HG03064 (cell line): ENCODE data around the gene COA8.

Source experiments
- ATAC-seq: cut with Tn5 transposase; IDR thresholded peaks from one replicate; pipeline ENCODE4 v1.9.1; 2021; ENCODE audit warnings: low read depth; ENCODE audit not compliant: unreplicated experiment

COA8 gene

DNA sequence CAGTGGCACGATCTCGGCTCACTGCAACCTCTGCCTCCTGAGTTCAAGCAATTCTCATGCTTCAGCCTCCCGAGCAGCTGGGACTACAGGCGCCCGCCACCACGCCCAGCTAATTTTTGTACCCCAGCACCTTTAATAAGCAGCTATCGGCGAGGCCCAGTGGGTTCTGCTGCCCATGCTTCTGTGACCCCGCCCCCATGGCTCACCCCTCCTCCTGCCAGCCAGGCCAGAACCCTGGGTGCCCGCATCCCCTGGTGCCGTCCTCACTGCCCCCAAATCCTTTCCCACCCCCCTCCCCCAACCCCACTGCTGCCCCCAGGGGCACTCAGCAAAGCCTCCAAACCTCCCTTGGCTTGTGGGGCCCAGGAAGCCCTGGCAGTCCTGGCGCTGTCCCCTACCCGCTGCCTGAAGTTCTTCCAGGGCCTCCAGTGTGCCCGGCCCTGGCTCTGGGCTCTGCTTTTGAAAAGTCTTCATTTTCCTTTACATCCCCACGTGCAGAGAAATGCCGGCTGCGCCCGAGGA, 14.8 kb upstream of the COA8 start:
- no peak for ATAC-seq

DNA sequence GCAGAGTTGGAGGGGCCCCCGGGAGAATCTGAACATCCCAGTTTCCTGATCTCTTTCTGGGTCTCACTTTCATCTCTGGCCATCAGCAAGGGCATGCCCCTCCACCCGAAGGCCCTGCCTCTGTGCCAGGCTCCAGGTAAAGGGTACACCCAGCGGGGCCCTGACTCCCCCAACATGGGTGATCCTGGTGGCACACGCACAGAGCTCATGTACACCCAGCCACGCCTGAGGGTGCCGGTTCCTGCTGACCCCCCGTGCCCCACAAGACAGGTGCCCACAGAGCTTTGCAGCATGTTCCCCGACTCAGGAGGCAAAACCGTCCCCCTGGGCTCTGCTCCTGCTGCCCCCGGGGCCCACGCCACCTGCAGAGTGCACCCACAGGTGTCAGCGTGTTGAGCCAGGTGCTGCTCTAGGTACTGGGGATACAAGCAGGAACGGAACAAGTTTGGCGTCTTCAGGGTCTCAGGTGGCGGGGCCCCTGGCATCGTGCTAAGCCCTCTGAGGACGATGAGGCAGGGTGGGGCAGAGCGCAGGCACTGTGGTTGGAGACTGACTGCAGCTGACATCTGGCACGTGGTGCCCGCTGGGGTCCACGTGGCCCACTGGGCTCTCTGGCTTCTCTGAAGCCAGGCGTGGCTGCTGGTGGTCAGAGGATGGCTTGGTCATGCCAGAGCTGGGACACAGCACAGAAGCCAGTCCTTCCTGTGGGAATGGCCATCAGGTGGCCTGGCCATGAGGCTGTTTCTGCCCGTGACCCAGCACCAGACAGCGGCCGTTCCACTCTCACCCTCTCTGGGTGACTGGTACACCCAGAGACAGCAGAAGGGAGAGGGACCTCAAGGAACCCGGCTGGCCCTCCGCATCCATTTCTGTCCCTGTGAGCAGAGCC, 14.1 kb upstream of the COA8 start:
- no peak for ATAC-seq

DNA sequence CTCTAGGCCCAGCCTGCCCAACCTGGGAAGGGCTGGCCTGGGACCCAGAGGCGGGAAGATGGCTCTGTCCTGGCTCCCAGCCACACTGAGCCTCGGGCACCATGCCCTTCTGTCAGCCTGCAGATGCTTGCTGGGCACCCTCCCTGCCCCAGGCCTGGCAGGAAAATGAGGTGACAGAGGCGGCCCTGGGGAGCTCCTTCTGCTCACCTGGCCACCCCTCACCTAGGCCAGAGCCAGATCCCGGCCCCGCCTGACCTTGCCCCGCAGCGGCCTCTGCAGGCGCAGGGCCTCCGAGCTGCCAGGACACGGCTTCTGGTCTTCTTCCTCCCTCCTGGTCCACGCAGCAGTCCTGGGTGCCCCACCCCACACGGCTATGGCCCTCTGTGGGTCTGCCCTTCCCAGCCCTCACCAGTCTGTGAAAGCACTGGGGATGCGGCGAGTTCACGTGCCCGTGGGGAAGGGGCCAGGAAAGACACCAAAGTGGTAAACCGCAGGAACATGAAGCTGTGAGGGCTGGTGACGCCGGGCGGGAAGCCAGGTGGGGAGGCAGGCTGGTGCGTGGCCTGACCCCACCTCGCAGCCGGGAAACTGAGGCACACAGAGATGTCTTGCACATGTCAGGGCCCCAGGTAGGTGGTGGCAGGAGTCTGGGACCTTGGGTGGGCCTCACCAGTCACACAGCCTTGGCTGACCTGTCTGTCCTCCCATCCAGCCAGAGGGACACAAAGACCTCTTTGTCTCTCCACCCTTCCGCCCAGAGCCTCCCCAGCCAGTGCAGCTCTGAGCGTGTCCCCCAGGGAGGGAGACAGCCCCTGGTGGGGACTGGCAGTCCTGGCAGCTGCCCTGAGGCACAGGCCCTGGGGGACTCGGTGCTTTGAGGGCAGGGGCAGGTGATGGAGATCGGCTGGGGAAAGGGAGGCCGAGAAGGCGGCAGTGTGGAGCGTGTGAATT, 13.1 kb upstream of the COA8 start:
- ATAC-seq = no peak

DNA sequence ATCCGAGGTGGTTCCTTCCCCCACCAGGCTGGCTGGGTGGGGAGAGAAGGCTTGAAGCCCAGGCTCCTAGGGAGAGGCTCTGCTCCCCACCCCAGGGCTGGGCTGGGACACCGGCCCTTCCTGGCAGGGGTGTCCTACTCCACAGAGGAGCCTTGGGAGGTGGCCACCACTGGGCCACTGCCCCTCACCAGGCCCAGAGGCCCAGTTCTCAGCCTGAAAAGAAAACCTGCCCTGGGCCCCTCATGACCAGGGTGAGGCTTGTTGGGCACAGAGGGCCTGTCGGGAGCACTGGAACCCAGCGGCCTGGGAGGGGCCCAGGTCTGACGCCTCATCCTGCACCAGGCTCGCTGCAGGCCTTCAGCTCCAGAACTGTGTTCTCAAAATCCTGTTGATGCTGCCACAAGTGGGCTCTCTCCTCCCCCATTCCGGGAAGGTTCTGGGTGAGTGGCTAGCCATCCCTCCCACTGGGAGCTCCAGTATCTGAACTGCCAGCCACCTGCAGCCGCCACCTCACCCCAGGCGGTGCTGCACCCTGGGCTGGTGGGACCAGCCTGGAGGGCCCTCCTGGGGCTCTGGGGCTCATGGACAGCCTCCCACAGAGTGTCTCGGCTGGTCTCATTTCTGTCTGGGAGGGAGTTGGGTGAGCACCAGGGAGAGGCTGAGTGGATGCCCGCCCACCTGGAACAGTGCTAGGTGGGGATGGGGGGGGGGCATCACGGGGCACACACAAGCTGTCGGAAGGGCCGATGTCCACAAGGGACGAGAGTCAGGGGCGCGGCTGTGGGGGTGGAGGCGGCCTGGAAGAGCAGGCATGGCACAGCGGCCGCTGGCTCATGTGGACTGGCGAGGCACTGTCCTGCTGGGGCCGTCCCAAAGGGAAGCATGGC, 12.1 kb upstream of the COA8 start:
- no peak for ATAC-seq

DNA sequence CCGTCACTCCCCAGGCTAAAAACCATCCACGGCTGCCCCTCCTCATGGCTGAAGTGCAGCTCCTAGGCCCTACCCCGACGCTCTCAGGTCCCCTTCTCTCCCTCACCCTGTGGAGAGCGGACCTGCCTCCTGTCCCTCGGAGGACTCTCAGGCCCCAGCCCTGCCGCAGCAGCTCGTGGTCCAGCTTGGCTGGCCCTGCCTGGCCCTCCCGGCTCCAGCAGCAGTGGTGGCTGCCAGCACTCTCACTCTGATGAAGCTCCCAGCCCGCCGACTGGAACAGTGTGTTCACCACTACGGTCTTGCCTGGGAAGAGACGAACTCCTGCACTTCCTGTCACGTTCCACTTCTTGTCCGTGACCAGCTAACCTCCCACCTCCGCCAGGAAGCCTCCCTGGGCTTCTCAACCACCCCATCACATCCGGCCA, 11.4 kb upstream of the COA8 start:
- ATAC-seq = no peak

DNA sequence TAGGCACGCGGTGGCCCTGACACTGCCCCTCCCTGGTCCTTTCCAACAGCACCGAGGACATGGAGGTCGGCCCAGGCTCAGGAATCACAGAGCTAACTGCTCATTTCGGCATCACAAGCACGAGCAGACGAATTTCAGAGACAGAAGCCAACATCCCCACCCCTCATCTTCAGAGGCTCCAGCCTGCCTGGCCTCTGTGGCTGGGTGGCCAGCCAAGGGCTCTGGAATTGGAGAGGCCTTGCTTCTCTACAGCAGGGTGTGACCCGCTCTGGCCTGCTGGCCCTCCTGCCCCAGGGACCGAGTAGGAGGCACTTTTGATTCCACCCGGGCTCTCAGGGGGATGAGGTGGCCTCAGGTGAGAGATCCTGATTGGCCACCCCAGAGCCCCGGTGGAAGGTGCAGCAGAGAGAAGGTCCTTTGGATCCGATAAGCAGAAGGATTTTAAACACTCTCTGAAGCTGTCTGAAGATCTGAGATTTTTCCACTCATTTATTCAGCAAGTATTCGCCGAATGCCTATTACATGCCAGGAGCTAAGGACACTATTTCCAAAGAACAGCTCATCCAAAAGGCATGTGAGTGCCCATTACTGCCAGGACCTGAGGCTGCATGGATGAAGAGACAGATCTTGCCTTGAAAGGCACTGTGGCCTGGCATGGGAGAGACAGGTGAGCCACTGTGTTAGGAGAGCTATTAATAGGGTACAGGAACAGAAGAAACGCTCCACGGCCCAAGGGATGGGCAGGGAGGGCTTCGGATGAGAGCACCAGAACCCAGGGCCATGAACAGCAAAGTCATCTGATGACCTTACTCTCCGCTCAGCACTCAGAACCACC, 10.5 kb upstream of the COA8 start:
- ATAC-seq = no peak

DNA sequence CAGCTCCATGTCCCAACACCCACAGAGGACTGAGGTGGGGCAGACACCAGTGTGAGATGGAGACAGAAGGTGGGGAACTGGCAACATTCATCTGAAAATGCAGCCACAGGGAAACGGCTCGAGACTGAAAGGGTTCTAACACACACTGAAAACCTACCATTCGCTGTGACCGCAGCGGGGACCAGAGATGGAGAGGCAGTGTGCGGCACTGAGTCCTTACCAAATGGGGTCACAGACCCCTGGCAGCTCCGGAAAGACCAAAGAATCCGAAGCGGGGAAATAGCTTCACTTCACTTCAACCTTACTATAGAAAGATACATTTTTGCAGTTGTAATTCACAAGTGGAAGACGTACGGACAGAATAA, 9.9 kb upstream of the COA8 start:
- ATAC-seq = no peak

DNA sequence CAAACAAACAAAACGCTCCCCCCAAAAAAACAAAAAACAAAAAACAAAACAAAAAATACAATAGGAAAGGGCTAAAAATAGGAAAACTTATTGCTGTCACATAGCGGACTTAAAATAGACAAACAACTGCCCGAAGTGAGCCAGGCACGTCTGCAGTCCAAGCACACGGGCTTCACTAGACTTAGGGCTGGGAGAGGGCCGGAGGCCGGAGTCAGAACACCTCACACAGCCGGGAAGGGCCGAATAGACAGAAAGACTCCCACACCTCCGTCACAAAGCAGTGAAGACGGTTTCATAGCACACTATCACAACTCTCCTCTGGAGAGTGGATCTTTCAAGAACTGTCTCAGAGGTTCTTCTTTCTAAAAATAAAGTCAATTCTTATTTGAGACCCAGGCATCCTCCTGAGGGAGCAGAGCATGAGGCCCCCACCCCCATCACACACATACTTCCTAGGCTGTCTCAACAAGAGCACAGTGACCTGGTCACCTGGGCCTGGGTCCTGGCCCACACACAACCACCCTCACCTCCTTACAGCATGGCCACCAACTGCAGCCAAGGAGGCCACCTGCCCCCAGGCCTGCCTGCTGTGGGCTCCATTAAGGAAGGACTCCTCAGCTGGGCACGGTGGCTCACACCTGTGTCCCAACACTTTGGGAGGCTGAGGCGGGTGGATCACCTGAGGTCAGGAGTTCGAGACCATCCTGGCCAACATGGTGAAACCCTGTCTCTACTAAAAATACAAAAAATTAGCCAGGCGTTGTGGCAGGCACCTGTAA, 7.0 kb upstream of the COA8 start:
- no peak for ATAC-seq

DNA sequence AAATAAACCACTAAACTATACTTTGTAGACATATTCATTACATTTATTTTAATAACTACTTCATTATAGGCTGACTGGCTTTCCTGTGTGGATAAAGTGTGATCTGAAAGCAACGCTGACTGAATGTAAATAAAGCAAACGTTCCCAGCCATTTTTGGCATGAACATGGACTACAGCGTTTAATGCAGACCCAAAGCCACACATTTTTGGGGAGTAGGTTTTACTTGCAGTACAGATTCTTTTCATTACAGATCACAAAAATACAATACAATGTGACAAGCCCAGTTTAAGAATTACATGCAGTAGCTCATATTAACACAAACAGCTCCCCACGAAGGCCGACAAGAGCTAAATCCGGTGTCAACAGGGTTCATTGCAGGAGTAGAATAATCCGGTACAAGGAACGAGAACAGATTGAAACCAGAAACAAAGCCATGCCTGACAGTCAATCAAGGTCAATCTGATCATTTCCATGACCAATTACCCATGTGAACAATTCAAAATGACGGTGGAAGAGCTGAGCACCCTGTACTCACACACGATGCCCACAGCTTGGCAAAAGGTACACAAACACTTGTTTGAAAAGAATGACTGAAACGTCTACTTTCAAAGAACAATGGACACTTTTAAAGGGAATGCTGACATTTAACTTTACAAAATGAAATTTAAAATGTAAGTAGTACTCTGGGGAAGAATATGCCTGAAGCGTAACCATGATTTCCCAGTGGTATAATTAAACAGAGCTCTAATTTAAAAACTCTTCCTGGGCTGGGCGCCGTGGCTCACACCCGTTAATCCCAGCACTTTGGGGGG, 5.6 kb upstream of the COA8 start:
- no peak for ATAC-seq

DNA sequence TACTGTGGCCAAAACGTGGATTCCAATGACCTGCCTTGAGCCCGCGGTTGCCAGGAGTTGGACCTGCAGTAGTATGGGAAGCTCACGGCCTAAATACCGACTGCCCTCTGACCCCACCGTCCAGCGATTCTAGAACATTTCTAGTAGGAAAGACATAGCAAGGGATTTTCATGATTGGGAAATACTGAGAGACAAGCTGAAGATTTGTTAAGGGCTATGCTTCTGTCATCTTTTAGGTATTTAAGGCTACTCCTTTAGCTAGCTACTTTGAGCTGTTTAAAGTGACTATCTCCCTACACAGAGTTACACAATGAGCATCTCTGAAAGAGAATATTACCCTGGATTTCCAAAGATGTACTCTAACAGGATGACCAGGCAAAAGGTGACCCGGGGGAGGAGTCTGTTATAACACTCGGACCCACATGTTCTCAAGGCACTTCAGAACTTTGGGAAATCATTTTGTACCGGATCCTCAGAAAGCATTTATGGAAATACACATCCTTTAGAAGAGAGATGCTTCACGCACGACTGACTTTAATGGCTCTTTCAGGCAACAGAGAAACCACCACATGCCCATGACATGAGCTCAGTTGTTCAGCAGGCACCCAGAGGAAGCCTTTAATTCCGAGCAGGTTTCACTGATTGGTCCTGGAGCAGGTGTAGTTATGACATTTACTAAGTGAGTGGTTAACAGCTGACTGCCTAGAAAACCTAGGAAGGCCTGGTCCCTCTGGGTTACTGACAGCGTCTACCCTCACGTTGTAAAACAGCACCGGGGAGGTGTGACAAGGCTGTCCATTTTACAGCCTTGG, 4.5 kb upstream of the COA8 start:
- no peak for ATAC-seq

DNA sequence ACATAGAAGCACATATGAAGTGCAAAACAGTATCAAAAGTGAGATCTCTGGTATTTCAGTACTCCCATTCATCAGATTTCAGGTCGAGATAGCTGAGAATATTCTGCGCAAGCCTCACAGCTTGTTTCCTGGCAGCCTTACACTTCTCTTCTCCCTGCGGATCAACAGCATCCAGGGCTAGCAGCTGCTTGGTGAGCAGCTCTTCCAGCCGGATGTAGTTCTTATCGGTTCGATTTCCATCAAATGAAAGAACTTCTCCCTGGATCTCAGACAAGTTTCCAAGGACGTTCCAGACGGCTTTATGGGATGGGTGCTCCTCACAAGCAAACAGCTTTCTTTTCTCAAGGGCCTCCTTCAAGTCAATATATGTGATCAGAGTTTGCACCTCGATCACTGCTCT, 3.0 kb upstream of the COA8 start:
- ATAC-seq = no peak

DNA sequence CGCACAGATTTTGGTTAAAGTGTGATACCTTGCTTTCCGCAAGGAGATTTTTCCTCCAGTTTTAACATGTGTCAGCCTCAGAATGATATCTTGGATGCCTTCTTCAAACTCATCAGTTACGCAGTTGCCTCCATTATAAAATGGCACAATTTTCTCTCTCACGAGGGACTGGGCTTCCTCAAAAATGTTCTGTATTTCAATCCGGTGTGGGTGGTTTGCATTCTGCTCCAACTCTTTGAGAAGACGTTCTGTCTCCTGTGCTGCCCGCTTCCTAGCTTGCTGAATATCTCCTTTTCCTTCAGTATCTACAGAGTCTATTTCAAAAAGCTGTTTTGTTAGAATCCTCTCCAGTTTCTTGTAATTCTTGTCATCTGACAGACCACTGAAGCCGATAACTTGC, 2.1 kb upstream of the COA8 start:
- ATAC-seq = no peak

DNA sequence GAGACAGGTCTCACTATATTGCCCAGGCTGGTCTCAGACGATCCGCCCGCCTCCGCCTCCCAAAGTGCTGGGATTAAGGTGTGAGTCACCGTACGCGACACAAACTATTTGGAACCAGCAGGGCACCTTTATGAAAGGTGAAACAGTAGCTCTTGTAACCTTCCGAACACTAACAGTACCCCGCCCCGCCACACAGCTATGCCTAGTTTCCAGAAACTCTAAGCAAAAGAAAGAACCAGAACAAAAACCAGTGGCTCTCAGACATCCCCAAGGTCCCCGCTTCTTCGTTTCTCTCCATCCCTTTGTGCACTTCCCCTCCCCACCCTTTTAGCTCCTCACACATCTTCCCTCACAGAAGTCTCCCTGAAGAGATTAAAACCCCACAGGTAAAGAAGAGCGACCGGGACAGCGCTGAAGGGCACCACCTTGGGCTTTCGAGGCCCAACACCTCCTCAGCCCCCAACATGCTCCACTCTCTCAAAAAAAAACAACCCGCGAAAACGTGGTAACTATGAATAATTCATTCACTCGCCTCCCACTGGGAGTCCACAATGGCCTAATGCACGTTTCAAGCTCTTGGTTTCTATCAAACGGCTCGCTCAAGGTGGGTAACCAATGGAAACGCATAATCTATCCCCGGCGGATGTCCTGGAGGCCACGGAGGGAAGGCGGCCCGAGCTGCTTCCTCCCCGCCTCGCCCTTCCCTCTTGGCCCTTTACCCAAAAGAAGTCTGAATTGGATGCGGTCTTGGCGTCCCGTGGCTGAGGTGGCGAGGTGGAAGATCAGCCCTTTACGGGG, 1.2 kb upstream of the COA8 start:
- peak; percentile 2 for ATAC-seq

DNA sequence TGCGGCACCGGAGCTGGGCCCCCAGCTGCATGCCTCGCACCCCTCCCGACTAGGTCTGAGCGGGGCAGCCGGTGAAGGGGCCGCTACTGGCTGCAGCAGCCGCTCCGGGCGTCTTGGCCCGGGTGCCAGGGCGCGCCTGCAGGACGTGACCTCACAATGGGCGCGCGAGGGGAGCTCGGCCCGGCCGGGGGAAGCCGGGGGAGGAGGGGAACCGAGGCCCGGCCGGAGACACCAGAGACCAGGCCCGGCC, 656 bp upstream of the COA8 start:
- peak; percentile 18 for ATAC-seq

DNA sequence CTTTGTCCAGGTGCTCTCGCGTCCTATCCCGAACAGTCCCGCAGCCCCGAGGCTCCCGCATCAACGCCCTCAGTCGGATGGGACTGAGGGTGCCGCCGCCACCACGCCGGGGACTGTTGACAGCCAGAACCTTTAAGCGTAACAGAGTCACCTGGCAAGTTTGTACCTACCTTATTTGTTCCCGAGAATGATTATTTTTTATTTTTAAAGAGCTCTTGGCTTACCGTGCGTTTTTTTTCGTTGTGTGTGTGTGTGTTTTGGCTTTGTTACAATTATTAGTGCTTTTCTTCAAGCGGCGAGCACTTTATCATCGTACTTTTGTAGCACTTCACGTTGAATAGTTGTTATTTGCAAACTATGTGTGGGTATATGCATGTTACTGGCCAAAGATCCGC, 463 bp downstream of the COA8 start:
- ATAC-seq = no peak

DNA sequence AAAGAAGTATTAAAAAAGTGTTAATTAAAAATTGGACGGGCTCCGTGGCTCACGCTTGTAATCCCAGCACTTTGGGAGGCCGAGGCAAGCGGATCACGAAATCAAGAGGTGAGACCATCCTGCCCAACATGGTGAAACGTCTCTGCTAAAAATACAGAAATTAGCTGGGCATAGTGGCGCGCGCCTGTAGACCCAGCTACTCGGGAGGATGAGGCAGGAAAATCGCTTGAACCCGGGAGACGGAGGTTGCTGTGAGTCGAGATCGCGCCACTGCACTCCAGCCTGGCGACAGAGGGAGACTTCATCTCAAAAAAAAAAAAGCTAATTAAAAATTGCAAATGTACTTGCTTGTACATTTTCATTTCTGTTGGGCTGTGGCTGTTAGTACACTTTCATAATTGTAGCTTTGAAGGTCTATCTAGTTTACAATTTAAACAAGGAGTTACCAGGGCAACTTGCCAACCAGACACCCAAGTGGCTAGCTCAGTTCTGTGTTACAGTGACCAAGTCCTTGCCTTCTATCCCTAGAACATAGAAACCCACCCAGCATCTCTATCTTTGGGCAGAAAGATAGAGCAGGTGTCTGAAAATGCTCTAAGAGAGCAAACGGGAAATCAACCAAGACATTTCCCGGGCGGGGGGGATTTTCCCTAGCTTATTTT, 1.2 kb downstream of the COA8 start:
- ATAC-seq = no peak
